BE2C (cell line): Measurements from ENCODE around the gene BARHL1.

Experiments
- DNase-seq: peaks from one replicate; pipeline ENCODE4 v3.0.0-alpha.2; 2020
- H3K27me3 ChIP-seq: fragments of 250-450 bp; sonication (Bioruptor Pico); 2 replicates; pipeline ENCODE4 v1.5.1; 2020; ENCODE audit warnings: mild to moderate bottlenecking
- H3K36me3 ChIP-seq: fragments of 250-450 bp; sonication (Bioruptor Pico); 2 replicates; pipeline ENCODE4 v1.5.1; 2020; ENCODE audit warnings: mild to moderate bottlenecking
- H3K4me1 ChIP-seq: fragments of 250-450 bp; sonication (Bioruptor Pico); 2 replicates; pipeline ENCODE4 v1.5.1; 2020
- H3K4me3 ChIP-seq: 2 replicates; pipeline ENCODE4 v1.5.1; 2011; ENCODE audit warnings: low read depth, low read length
- H3K9me3 ChIP-seq: fragments of 250-450 bp; sonication (Bioruptor Pico); 2 replicates; pipeline ENCODE4 v1.5.1; 2020
- TF ChIP-seq, protein P1 (sequence below): IDR thresholded peaks from 2 replicates; pipeline ENCODE4 v1.5.1; 2012; ENCODE audit warnings: mild to moderate bottlenecking, low read depth, low read length

The BARHL1 gene

DNA sequence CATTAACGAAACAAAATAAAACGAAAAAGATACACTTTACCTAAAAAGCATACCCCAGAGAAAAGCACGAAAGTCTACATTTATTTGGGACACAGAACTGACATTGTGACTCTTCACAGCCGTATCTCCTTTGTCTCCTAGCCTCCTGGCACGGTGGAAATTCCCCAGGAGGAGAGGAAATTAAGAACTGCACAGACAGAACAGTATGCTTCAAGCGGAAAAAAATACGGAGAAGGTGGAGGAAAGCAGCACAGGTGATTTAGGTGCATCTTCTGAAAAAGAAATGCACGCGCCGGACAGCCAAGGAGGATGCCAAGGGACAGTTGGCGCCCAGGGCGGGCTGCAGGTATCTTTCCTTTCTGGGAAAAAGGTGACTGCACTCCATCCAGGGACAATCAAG lies 55.4 kb downstream of the BARHL1 start:
- Histone ChIP-seq H3K36me3 (peaks cover 57% of the 10 kb centered on the region), H3K9me3 (no peaks in the 10 kb centered on the region), H3K27me3 (no peaks in the 10 kb centered on the region), H3K4me1 (no peaks in the 10 kb centered on the region), H3K4me3 (no peak overlapping the region)
- TF ChIP-seq, protein P1, sequence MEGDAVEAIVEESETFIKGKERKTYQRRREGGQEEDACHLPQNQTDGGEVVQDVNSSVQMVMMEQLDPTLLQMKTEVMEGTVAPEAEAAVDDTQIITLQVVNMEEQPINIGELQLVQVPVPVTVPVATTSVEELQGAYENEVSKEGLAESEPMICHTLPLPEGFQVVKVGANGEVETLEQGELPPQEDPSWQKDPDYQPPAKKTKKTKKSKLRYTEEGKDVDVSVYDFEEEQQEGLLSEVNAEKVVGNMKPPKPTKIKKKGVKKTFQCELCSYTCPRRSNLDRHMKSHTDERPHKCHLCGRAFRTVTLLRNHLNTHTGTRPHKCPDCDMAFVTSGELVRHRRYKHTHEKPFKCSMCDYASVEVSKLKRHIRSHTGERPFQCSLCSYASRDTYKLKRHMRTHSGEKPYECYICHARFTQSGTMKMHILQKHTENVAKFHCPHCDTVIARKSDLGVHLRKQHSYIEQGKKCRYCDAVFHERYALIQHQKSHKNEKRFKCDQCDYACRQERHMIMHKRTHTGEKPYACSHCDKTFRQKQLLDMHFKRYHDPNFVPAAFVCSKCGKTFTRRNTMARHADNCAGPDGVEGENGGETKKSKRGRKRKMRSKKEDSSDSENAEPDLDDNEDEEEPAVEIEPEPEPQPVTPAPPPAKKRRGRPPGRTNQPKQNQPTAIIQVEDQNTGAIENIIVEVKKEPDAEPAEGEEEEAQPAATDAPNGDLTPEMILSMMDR, result no peak
- DNase-seq, result no peak

DNA sequence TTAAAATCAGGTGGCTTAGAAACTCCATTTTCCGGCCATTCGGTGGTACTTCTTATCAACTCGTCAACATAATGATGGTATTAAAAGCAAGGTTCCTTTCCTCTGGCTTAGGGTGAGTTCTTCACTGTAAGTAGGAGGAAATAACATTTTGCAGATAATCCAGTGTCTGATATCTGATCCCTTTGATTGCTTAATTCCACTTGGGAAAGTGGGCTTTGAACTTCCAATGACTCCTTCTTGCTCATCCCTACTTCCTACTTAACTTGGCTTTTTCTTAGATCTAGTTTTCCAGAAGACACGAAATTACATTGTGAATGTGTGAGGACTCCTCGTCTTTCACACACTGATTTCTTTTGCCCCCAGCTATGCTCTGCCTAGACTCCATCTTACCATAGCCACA lies 55.8 kb downstream of the BARHL1 start:
- TF ChIP-seq, protein P1, result no peak
- Histone ChIP-seq H3K36me3 (peaks cover 62% of the 10 kb centered on the region), H3K4me3 (no peak overlapping the region), H3K9me3 (no peaks in the 10 kb centered on the region), H3K27me3 (no peaks in the 10 kb centered on the region), H3K4me1 (no peaks in the 10 kb centered on the region)
- no peak for DNase-seq

DNA sequence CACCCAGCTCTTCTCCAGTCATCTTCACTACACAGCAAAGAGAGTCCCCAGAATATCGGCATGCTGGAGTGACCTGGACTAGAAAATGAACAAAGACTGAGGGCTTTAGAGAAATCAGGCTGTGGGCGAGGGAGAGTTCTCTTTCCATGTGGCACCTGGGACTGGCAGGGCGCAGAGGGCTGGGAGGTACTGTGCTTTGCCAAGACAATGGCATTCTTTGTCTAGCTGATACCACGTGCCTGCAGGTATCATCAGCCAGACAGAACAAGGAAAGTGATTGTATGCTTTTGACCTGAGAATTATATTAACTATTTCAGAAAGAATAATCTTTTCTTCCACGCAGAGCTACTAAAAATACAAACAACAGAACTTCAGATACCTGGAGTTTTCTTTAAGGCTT lies 56.9 kb downstream of the BARHL1 start:
- H3K4me3 ChIP-seq, result no peak overlapping the region
- no peaks in the 10 kb centered on the region for H3K4me1 ChIP-seq
- no peaks in the 10 kb centered on the region for H3K27me3 ChIP-seq
- H3K9me3 ChIP-seq, result no peaks in the 10 kb centered on the region
- no peak for DNase-seq
- TF ChIP-seq, protein P1, result no peak
- H3K36me3 ChIP-seq, result peaks cover 71% of the 10 kb centered on the region
